ENCODE data around the gene UGT1A5. TPM values are rescaled to one million over a fixed set of nuclear protein-coding genes. Genes with fewer than 3 reads are reported as not detected.

Gene UGT1A5
- total RNA-seq, 1 donor = not detected

DNA sequence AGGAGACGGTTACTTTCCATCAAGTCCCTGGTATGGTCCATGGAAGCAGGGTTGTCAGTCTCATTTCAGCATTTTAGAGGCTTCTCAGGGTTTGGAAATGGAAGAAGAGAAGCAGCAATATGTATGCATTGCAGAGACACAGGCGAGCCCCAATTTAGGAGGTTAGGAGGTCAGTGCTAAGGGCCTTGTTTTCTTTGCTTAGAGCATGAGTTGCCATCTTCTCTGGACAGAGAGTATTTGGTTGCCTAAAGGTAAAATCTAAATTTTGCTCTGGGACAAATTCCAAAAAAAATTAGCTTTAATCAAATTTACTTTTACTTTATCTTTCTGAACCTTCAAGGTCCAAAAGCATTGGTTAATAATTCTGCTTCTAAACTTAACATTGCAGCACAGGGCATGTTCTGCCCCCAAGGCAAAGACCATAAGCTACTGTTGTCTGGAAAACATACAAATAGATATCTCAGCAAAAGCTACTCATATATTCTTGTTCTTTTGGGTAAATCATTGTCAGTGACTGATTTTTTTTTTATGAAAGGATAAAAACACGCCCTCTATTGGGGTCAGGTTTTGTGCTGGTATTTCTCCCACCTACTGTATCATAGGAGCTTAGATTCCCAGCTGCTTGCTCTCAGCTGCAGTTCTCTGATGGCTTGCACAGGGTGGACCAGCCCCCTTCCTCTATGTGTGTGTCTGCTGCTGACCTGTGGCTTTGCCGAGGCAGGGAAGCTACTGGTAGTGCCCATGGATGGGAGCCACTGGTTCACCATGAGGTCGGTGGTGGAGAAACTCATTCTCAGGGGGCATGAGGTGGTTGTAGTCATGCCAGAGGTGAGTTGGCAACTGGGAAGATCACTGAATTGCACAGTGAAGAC, 41.2 kb upstream of the UGT1A5 start, which contains the start of gene UGT1A9:
Gene UGT1A9, plus strand, starts transcription at position 609 of the 872 bp plus-strand sequence. Its CDS starts 37 bp downstream, at position 646.
- Histone ChIP-seq H3K4me2 (ENCODE audit: insufficient read depth, low read length) (no peak within 1 kb of the TSS), H3K9me3 (ENCODE audit: low read depth, low read length) (no peaks in the 10 kb centered on the region), H3K79me2 (ENCODE audit: insufficient read depth, low read length) (no peaks in the 10 kb centered on the region), H3K36me3 (ENCODE audit: insufficient read depth, low read length) (no peaks in the 10 kb centered on the region), H3K27me3 (ENCODE audit: insufficient read depth, low read length) (no peaks in the 10 kb centered on the region), H2AFZ (ENCODE audit: low read length) (no peak within 1 kb of the TSS), H3K27ac (ENCODE audit: low read depth, low read length) (no peak within 1 kb of the TSS), H3K4me1 (ENCODE audit: insufficient read depth, low read length) (no peaks in the 10 kb centered on the region), H4K20me1 (ENCODE audit: insufficient read depth, low read length) (no peaks in the 10 kb centered on the region), H3K4me3 (ENCODE audit: insufficient read depth, low read length) (no peak within 1 kb of the TSS)
- no peak for DNase-seq (ENCODE audit: insufficient read length, low spot score, missing footprints)
- TF ChIP-seq, protein P1, sequence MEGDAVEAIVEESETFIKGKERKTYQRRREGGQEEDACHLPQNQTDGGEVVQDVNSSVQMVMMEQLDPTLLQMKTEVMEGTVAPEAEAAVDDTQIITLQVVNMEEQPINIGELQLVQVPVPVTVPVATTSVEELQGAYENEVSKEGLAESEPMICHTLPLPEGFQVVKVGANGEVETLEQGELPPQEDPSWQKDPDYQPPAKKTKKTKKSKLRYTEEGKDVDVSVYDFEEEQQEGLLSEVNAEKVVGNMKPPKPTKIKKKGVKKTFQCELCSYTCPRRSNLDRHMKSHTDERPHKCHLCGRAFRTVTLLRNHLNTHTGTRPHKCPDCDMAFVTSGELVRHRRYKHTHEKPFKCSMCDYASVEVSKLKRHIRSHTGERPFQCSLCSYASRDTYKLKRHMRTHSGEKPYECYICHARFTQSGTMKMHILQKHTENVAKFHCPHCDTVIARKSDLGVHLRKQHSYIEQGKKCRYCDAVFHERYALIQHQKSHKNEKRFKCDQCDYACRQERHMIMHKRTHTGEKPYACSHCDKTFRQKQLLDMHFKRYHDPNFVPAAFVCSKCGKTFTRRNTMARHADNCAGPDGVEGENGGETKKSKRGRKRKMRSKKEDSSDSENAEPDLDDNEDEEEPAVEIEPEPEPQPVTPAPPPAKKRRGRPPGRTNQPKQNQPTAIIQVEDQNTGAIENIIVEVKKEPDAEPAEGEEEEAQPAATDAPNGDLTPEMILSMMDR (IDR thresholded peaks at IDR 0.05; ENCODE audit: extremely low read depth, low read depth, low read length) = no peak

DNA sequence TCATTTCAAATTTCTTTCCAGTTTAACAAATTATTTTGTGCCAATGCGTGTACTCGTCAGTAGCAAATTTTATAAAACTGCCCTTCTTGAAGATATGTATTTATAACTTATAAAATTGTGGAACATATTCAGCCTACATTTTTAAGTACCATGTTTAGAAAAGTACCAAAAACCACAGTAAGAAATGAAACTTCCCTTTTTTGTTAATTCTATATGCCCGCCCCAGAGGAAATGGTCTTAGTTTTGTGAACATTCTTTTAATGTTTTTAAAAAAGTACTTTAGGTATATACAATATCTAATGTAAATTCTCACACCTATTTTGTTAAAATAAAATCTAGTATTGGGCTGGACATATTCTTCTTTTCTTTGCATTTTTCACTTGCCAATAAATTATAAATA, 39.8 kb upstream of the UGT1A5 start:
- no peaks in the 10 kb centered on the region for H4K20me1 ChIP-seq (ENCODE audit: insufficient read depth, low read length)
- no peak overlapping the region for H3K4me2 ChIP-seq (ENCODE audit: insufficient read depth, low read length)
- H3K9me3 ChIP-seq (ENCODE audit: low read depth, low read length) = no peaks in the 10 kb centered on the region
- no peak for DNase-seq (ENCODE audit: insufficient read length, low spot score, missing footprints)
- TF ChIP-seq, protein P1 (IDR thresholded peaks at IDR 0.05; ENCODE audit: extremely low read depth, low read depth, low read length) = no peak
- no peak overlapping the region for H3K27ac ChIP-seq (ENCODE audit: low read depth, low read length)
- H3K4me3 ChIP-seq (ENCODE audit: insufficient read depth, low read length) = no peak overlapping the region
- no peaks in the 10 kb centered on the region for H3K4me1 ChIP-seq (ENCODE audit: insufficient read depth, low read length)
- H3K79me2 ChIP-seq (ENCODE audit: insufficient read depth, low read length) = no peaks in the 10 kb centered on the region
- H3K27me3 ChIP-seq (ENCODE audit: insufficient read depth, low read length) = no peaks in the 10 kb centered on the region
- no peaks in the 10 kb centered on the region for H3K36me3 ChIP-seq (ENCODE audit: insufficient read depth, low read length)
- H2AFZ ChIP-seq (ENCODE audit: low read length) = no peak overlapping the region

DNA sequence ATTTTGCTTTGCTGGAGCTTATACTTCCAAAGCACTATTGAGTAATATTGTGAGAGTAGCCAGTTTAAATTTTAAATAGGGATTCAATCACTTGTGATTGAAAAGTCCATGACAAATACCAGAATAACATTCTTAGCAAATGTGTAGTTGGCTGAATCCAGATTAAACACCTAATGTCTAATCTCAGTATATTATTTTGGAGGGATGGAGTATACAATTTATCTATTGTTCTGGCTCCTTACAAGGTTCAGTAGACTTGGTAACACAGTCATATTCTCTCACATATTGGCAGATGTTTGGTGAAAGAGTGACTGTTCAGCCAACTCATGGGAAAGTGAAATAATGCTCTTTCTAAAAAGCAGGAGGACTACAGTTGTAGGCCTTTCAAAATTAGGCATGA, 38.8 kb upstream of the UGT1A5 start:
- DNase-seq (ENCODE audit: insufficient read length, low spot score, missing footprints) = no peak
- TF ChIP-seq, protein P1 (IDR thresholded peaks at IDR 0.05; ENCODE audit: extremely low read depth, low read depth, low read length) = no peak
- no peak overlapping the region for H3K4me2 ChIP-seq (ENCODE audit: insufficient read depth, low read length)
- H2AFZ ChIP-seq (ENCODE audit: low read length) = no peak overlapping the region
- no peaks in the 10 kb centered on the region for H3K9me3 ChIP-seq (ENCODE audit: low read depth, low read length)
- H3K4me1 ChIP-seq (ENCODE audit: insufficient read depth, low read length) = no peaks in the 10 kb centered on the region
- no peak overlapping the region for H3K27ac ChIP-seq (ENCODE audit: low read depth, low read length)
- H3K27me3 ChIP-seq (ENCODE audit: insufficient read depth, low read length) = no peaks in the 10 kb centered on the region
- no peak overlapping the region for H3K4me3 ChIP-seq (ENCODE audit: insufficient read depth, low read length)
- no peaks in the 10 kb centered on the region for H3K36me3 ChIP-seq (ENCODE audit: insufficient read depth, low read length)
- H4K20me1 ChIP-seq (ENCODE audit: insufficient read depth, low read length) = no peaks in the 10 kb centered on the region
- H3K79me2 ChIP-seq (ENCODE audit: insufficient read depth, low read length) = no peaks in the 10 kb centered on the region

DNA sequence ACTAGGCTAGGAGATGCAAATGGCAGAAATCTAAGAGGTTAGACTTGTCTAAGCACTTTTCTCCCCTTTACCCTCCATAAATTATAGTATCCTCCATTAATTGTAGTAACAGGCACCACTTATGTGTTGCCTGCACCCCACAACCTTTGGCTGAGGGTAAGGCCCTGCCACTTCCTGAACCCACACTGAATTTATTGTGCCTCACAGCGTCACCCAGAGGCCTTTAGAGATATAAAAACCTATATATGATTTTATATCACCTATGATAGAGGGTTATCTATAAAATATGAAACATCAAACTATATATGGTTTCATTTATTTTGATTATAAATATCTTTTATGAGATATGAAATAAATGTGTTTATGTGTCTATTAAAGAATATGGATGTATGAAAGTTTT, 38.4 kb upstream of the UGT1A5 start:
- Histone ChIP-seq H3K4me2 (ENCODE audit: insufficient read depth, low read length) (no peak overlapping the region), H3K9me3 (ENCODE audit: low read depth, low read length) (no peaks in the 10 kb centered on the region), H2AFZ (ENCODE audit: low read length) (no peak overlapping the region), H3K36me3 (ENCODE audit: insufficient read depth, low read length) (no peaks in the 10 kb centered on the region), H3K4me3 (ENCODE audit: insufficient read depth, low read length) (no peak overlapping the region), H3K27me3 (ENCODE audit: insufficient read depth, low read length) (no peaks in the 10 kb centered on the region), H4K20me1 (ENCODE audit: insufficient read depth, low read length) (no peaks in the 10 kb centered on the region), H3K4me1 (ENCODE audit: insufficient read depth, low read length) (no peaks in the 10 kb centered on the region), H3K27ac (ENCODE audit: low read depth, low read length) (no peak overlapping the region), H3K79me2 (ENCODE audit: insufficient read depth, low read length) (no peaks in the 10 kb centered on the region)
- no peak for DNase-seq (ENCODE audit: insufficient read length, low spot score, missing footprints)
- TF ChIP-seq, protein P1 (IDR thresholded peaks at IDR 0.05; ENCODE audit: extremely low read depth, low read depth, low read length) = no peak
